ENCODE measurements around the gene SLC33A1.

Gene SLC33A1

GRCh38 chr3:155884292-155884691, 30.1 kb upstream of the SLC33A1 start:
- Histone ChIP-seq H3K36me3 (replicated peaks; ENCODE audit: low read depth, low read length) (no peaks in the 10 kb centered on the region), H3K9me3 (ENCODE audit: insufficient read depth, low read length) (no peaks in the 10 kb centered on the region), H2AFZ (ENCODE audit: low read depth, low read length) (no peak overlapping the region), H4K20me1 (ENCODE audit: insufficient read depth, low read length) (peaks cover 83% of the 10 kb centered on the region), H3K79me2 (ENCODE audit: low read length) (peaks cover 100% of the 10 kb centered on the region), H3K9ac (ENCODE audit: low read length) (no peak overlapping the region), H3K4me3 (ENCODE audit: low read length) (no peak overlapping the region), H3K4me1 (ENCODE audit: low read length) (peaks cover 18% of the 10 kb centered on the region), H3K27ac (ENCODE audit: low read length) (no peak overlapping the region), H3K4me2 (ENCODE audit: low read length) (no peak overlapping the region), H3K27me3 (ENCODE audit: low read depth, low read length) (no peaks in the 10 kb centered on the region)
- TF ChIP-seq EZH2phosphoT487 (IDR thresholded peaks at IDR 0.05; ENCODE audit: low read depth) (no peak), CTCF (IDR thresholded peaks at IDR 0.05; ENCODE audit: low read depth, low read length) (no peak)

GRCh38 chr3:155880286-155880685, 26.1 kb upstream of the SLC33A1 start:
- no peak overlapping the region for H3K27ac ChIP-seq (ENCODE audit: low read length)
- peaks cover 92% of the 10 kb centered on the region for H4K20me1 ChIP-seq (ENCODE audit: insufficient read depth, low read length)
- H3K36me3 ChIP-seq (replicated peaks; ENCODE audit: low read depth, low read length) = peaks cover 5% of the 10 kb centered on the region
- H3K4me2 ChIP-seq (ENCODE audit: low read length) = no peak overlapping the region
- no peaks in the 10 kb centered on the region for H3K27me3 ChIP-seq (ENCODE audit: low read depth, low read length)
- H3K4me3 ChIP-seq (ENCODE audit: low read length) = no peak overlapping the region
- no peaks in the 10 kb centered on the region for H3K4me1 ChIP-seq (ENCODE audit: low read length)
- H3K9ac ChIP-seq (ENCODE audit: low read length) = no peak overlapping the region
- peaks cover 100% of the 10 kb centered on the region for H3K79me2 ChIP-seq (ENCODE audit: low read length)
- no peak overlapping the region for H2AFZ ChIP-seq (ENCODE audit: low read depth, low read length)
- TF ChIP-seq CTCF (IDR thresholded peaks at IDR 0.05; ENCODE audit: low read depth, low read length) (no peak), EZH2phosphoT487 (IDR thresholded peaks at IDR 0.05; ENCODE audit: low read depth) (no peak)
- no peaks in the 10 kb centered on the region for H3K9me3 ChIP-seq (ENCODE audit: insufficient read depth, low read length)

- H3K9me3 ChIP-seq (ENCODE audit: insufficient read depth, low read length) = no peaks in the 10 kb centered on the region
- no peak overlapping the region for H3K4me2 ChIP-seq (ENCODE audit: low read length)
- no peaks in the 10 kb centered on the region for H3K27me3 ChIP-seq (ENCODE audit: low read depth, low read length)
- peaks cover 11% of the 10 kb centered on the region for H3K4me1 ChIP-seq (ENCODE audit: low read length)
- no peak overlapping the region for H3K4me3 ChIP-seq (ENCODE audit: low read length)
- TF ChIP-seq EZH2phosphoT487 (IDR thresholded peaks at IDR 0.05; ENCODE audit: low read depth) = no peak
- TF ChIP-seq CTCF (IDR thresholded peaks at IDR 0.05; ENCODE audit: low read depth, low read length) = no peak
- H3K9ac ChIP-seq (ENCODE audit: low read length) = no peak overlapping the region
- H3K36me3 ChIP-seq (replicated peaks; ENCODE audit: low read depth, low read length) = peaks cover 5% of the 10 kb centered on the region
- H4K20me1 ChIP-seq (ENCODE audit: insufficient read depth, low read length) = peaks cover 94% of the 10 kb centered on the region
- no peak overlapping the region for H2AFZ ChIP-seq (ENCODE audit: low read depth, low read length)
- H3K27ac ChIP-seq (ENCODE audit: low read length) = no peak overlapping the region
- peaks cover 100% of the 10 kb centered on the region for H3K79me2 ChIP-seq (ENCODE audit: low read length)
Observed at GRCh38 chr3:155876503-155876902, 22.3 kb upstream of the SLC33A1 start.

GRCh38 chr3:155876037-155876436, 21.8 kb upstream of the SLC33A1 start:
- H3K4me2 ChIP-seq (ENCODE audit: low read length) = no peak overlapping the region
- no peak overlapping the region for H2AFZ ChIP-seq (ENCODE audit: low read depth, low read length)
- H3K36me3 ChIP-seq (replicated peaks; ENCODE audit: low read depth, low read length) = peaks cover 5% of the 10 kb centered on the region
- H3K9ac ChIP-seq (ENCODE audit: low read length) = no peak overlapping the region
- H3K27ac ChIP-seq (ENCODE audit: low read length) = no peak overlapping the region
- TF ChIP-seq EZH2phosphoT487 (IDR thresholded peaks at IDR 0.05; ENCODE audit: low read depth) (no peak), CTCF (IDR thresholded peaks at IDR 0.05; ENCODE audit: low read depth, low read length) (no peak)
- peaks cover 90% of the 10 kb centered on the region for H4K20me1 ChIP-seq (ENCODE audit: insufficient read depth, low read length)
- no peaks in the 10 kb centered on the region for H3K27me3 ChIP-seq (ENCODE audit: low read depth, low read length)
- peaks cover 100% of the 10 kb centered on the region for H3K79me2 ChIP-seq (ENCODE audit: low read length)
- no peaks in the 10 kb centered on the region for H3K9me3 ChIP-seq (ENCODE audit: insufficient read depth, low read length)
- peaks cover 11% of the 10 kb centered on the region for H3K4me1 ChIP-seq (ENCODE audit: low read length)
- no peak overlapping the region for H3K4me3 ChIP-seq (ENCODE audit: low read length)
